DLD1 (cell line): ENCODE results near the gene UGT1A5.

Experiments used
- in situ Hi-C: cut with HindIII; loops from 2 replicates; pipeline ENCODE4 v1.10.0; 2017; ENCODE audit warnings: low sequenced_read_pairs

UGT1A5 gene

DNA sequence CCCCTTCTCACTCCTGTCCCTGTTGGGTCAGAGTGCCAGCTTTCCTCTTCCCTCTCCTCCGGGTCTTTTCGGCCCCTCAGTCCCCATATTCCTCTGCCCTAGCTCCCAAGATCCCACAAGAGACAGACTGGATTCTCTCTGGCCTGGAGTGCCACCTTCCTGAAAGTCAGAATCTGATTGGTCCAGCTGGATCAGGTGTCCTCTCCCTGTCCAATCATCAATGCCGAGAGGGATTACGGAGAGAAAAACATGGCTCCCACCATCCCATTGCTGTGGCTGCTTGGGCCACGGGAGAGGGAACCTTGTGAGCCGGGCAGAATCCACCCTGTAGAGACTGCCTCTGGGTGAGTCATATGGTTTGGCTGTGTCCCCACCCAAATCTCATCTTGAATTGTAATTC is 62.7 kb downstream of the UGT1A5 start:
- in situ Hi-C loops: no loop called here

DNA sequence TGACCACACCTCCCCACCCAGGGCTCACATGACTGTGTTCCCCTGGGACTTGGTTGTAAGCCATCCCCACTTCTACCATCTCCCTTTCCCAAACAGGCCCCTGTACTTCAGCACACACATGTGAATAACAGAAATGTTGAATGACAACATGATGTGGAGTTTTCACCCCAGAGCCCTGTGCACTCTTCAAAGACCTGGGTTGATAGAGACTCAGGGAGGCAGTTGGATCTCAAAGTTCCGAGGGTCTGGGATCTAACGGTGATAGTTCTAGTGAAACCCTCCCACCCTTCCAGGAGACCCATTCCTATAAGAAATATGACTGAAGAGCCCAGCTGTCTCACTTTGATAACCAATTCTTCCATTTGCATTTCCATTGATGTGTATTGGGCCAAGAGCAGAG is 65.3 kb downstream of the UGT1A5 start, which contains the start of gene MROH2A:
MROH2A (plus strand) TSS at position 301 of the 400 bp plus-strand sequence. CDS start 1,029 bp downstream, outside the sequence.
- in situ Hi-C loops: no loop called here

DNA sequence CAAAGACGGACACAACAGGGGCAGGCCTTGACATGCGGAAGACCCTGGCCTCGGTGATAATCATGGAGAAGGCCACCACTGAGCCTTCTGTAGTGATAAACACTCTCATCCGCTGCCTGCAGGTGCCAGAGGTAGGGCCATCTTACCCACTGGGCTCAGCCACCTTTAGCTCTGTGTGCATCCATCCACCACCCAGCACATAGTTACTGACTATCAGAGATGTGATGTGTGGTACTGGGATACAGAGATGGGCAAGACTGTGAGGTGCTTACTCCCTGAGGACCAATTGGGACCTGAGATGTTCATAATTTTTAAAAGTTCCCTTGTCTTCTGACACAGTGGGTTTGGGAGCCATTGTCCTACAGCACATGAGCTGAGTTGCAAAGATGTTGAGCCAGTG is 67.0 kb downstream of the UGT1A5 start:
- in situ Hi-C loops: no loop called here

DNA sequence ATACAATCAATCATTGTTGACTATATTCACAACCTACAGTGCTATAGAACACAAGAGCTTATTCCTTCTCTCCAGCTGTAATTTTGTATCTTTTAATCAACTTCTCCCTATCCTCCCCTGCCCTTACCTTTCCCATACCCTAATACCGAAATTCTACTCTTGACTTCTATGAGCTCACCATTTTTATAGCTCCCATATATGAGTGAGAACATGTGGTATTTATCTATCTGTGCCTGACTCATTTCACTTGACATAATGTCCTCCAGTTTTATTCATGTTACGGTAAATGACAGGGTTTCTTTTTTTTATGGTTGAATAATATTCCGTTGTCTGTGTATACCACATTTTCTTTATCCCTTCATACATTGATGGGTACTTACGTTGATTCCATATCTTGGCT is 68.1 kb downstream of the UGT1A5 start:
- in situ Hi-C loops: no loop called here

DNA sequence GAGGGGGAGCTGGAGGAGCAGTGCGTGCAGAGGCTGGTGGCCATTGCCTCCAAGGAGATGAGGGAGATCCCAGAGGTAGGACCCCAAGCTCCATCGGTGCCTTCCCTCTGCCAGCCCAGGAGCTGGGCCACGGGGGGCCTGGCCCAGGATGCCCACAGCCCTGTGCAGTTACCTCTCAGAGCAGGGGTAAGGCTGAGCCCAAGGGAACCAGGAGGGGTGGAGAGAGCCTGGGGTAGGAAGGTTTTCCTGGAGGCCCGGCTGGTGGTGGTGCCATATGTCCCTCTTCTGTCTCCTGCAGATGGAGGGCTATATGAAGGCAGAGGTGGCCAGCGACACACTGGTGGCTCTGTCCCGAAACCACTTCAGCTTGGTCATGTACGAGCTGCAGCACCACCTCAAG is 76.8 kb downstream of the UGT1A5 start:
- in situ Hi-C loops: no loop called here

DNA sequence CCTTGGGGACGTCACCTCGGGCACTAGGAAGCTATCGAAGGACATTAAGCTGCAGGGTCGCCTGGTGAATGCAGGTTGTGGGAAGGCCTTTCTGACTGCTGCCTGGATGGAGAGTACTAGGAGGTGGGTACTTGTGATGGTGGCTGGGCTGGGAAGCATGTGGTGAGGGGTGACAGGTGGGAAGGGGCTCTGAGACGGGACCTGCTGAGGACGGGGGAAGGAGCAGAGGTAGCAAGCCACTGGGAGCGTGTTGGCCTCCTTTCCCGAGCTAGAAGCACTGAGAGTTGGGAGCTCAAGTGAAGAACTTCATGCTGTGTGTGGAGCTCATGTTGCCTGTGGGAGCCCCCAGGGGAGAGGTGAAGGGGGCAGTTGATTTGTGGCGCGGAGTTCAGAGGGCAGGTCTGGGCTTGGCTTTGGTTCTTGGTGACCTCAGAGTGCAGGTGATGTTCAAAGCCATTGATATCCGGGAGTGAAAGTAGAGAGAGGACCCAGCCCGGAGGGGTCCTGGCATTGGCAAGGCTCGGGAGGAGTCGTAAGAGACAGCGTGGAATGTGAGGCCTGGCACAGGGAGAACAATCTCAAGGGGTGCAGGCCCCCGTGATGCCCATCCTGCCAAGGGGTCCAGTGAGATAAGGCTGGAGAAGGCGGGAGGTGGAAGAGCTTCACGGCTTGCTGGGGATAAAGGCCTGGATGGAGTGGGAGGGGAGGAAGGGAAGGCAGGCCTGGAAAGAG is 78.6 kb downstream of the UGT1A5 start:
- in situ Hi-C loops: no loop called here

DNA sequence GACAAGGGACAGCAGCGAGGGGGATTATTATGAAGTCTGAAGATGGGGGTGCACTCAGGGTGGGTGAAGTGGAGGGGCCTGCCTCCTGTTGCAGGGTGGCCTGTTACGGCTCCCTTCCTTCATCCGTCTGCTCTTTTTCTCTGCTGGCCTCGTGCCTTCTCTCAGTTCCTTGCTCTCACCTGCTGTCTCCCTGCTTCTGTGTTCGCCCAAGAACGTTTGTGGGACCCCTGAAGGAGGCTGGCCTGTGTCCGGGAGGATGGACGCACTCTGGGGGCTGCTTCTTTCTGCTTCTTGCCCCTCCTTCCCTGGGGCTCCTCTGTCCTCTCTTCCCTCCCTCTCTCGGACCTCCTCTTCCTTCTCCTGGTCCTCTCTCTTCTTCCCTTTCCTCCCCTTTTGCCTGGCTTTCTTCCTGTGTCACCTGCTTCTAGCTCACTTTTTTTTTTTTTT is 79.2 kb downstream of the UGT1A5 start:
- in situ Hi-C loops: no loop called here

DNA sequence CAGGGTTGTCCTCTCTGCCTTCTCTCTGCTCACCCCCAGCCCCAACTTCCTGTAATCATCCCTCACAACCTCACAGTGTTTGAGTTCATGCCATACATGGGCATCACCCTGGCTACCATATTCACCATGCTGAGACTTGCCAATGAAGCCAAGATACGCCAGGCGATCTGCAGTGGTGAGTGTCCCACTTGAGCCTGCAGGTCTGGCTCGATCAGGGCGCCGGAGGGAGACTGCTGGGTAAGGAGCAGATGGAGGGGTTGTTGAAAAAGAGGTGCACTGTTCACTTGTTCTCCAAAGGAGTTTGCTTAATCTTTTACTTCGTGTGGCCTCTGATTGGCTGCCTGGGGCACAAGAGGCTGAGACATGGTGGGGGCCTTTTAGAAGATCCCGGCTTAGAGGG is 80.0 kb downstream of the UGT1A5 start:
- in situ Hi-C loops: no loop called here

DNA sequence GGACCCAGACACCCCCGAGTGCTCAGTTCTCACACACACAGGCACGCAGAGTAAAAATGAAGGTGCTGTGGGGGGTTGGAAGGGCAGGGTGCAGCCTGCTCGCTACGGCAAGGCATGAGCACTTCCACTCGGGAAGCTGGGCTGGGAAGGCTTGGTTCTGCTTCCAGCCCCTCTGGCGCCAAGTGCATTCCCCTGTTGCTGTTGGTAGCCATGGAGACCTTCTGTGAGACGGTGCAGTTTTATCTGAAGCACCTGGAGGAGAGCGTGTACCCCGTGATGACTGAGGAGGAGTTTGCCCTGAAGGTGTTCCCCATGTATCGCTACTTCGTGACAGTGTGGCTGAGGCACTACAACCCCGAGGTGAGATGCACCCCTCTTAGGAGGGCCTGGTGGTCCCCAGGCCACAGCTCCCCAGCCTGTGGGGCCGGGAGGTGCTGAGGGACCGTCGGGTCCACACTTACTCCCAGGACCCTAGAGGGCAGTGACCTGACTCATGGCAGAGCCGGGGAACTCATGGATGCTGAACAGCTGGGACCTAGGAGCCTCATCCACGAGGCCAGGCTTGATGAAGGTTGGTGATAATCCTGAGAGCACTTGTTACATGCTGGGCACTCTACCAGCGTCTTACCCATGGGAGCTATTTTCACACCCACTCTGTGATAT is 80.9 kb downstream of the UGT1A5 start:
- in situ Hi-C loops: no loop called here

DNA sequence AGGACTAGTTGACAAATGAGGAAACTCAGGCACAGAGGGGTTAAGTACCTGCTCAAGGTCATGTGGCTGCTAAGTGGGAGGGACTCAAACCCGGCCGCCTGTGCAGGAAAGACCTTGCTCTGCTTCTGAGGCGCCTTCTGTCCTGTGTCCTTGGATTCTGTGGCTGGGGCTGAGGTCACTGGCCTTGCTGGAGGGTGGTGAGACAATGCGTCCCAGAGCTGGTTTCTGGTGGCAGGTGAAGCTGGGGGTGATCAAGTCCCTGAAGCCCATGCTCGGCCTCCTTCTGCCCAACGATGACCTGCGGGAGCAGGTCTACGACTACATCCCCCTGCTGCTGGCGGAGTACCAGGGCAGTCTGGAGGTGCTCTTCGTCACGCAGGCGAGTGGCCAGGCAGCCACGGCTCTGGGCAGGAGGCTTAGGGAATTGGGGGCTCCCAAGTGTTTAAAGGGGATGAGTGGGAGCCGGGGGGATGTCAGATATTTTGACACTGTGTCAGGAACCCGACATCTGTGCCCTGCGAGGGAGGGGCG is 81.5 kb downstream of the UGT1A5 start:
- in situ Hi-C loops: no loop called here

DNA sequence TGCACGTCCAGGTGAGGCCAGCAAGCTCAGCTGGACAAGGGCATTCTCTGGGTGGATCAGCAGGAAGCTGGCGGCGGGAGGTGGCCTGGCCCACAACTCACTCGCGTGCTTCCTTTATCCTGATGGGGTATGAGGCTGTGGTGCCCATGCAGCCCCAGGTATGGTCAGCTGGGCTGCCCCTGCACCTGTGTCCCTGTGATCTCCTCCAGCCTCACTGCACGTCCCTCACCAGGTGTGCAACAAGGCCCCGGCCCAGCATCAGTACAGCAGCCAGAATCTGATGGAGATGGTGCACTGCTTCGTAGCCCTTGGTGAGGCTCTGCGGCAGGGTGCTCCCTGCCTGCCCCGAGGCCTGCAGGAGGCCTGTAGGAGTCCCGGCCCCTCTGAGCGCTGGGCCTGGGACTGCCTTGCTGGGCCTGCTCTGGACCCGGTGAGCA is 83.0 kb downstream of the UGT1A5 start:
- in situ Hi-C loops: no loop called here

DNA sequence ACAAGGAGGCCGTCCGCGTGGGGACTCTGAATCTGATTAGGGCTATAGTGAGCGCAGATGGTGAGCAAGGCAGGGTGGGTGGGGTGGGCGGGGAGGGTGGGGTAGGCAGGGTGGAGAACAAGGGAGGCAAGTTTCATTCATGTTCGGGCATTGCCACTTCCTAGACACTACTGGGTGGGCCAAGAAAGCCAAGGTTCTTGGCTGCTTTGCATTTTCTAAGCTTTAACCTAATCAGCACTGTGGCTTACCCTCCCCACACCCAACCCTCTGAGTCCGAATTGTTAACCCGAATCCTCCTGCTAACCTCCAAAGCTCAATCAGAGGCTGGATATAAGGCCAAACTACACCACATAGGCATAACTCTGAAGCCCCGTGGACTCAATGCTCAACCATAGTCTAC is 83.5 kb downstream of the UGT1A5 start:
- in situ Hi-C loops: no loop called here

DNA sequence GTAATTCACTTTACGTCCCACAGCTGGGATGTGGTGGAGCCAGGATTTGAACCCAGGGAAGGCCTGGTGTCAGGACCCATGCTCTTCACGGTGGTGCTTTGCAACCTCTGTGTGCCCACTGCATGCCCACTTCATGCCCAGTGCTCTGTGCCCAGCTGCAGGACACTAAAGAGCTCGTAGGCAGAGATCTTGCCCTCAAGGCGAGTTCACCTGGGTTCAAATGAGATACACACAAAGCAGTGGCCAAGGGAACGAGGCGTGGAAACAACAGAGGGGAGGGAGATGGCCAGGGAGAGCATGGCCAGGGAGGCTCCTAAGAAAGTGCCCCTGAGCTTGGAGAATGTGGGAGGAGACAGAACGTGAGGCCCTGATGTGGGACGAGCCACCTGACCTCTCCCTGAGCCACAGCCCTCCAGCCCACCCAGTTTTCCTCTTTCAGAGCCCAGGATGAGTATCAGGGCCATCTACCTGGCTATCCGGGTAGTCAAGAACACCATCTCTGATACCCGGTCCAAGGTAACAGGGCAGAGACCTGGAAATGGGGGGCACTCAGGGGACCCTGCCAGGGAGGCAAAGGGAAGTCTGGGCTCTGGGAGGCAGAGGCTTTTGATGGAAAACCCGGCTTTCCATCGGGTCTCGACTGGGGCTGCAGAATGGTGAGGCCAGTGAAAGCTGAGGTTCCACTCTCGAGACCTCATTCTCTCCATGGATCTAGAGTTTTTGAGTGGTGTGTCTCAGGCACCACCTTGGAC is 85.8 kb downstream of the UGT1A5 start:
- in situ Hi-C loops: no loop called here

DNA sequence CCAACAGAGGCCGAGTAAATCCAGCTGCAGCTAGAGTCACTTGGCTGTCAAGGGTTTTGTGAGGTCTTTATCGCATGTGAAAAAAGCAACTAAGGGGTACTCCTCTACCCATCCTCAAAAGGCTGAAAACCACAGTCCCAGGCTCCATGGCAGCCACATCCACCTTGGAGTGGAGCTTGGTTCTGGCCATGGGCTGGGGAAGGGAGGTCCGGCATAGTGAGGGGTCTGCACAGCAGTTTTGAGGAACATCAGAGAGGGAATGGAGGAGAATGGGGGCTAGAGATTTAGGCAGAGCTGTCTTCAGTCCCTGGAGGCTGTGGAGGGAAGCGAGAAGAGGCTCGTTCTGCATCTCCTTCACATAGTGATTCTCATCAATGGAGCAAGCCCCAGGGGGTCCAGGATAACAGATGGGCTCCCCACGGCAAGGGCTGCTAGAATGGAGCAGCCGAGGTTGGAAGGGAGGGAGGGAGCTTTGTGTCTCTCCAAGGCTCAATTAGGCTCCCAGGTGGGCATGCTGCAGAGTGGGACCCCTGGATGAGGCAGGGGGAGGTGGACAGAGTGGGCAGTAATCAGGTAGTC is 86.5 kb downstream of the UGT1A5 start:
- in situ Hi-C loops: no loop called here

DNA sequence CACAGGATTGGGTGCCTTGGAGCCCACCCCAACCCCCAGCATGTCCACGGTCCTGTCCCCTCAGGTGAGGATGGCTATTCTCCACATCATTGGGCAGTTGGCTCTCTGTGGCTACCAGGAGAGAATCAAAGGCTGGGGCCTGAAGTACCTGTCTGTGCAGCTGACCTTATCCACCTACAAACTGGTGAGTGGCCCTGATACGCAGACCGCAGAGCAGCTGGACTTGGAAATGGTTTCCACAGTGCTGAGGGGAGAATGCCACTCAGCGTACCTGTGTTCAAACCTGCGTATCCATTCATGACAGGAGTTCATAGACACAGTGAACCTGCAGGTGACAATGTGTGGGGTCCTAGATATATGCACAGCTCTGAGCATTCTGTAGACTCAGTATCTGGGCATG is 87.0 kb downstream of the UGT1A5 start:
- in situ Hi-C loops: no loop called here

DNA sequence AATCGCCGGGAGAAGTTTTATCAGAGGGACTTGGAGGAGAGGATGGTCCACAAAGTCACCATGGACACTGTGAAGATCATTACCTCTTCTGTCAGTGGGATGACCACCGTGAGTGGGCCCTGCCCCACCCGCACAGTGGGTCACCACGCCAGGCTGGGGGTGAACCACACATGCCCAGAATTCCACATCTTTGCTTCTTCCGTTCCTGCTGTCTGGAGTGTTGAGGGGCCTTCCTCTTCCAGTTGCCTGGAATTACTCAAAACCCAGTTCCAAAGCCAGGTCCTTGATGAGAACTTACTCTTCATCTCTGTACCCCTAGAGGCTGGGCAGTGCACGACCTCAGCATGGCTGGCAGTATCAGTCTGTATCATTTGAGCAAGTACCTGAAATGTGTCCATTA is 87.5 kb downstream of the UGT1A5 start:
- in situ Hi-C loops: no loop called here

DNA sequence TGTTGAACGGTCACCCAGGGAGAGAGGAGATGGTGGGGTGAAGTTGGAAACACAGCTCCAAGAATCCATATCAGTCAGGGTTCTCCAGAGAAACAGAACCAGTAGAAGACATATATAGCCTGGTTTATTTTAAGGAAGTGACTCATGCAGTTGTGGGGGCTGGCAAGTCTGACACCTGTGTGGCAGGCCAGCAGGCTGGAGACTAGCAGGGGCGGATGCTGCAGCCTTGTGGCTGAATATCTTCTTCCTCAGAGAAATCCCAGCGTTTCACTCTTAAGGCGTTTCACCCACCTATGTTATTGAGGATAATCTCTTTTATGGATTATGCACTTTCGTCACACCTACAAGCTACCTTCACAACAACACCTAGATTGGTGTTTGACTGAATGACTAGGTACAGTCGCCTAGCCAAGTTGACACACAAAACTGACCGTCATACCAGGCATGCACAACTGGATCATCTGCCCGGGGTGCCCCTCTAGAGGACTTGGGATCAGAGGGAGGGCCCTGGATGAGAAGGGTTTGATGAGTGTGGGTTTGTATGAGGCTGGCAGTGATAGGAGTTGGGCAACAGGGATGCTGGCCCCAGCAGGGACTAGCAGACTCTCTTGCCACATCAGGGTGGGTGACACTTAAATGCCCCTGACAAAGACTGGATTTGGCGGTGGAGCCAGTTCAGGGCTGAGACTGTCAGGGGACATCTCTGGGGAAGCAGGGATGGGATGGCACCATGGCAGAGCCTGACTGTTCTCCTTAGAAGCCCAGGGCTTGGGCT is 88.8 kb downstream of the UGT1A5 start:
- in situ Hi-C loops: no loop called here

DNA sequence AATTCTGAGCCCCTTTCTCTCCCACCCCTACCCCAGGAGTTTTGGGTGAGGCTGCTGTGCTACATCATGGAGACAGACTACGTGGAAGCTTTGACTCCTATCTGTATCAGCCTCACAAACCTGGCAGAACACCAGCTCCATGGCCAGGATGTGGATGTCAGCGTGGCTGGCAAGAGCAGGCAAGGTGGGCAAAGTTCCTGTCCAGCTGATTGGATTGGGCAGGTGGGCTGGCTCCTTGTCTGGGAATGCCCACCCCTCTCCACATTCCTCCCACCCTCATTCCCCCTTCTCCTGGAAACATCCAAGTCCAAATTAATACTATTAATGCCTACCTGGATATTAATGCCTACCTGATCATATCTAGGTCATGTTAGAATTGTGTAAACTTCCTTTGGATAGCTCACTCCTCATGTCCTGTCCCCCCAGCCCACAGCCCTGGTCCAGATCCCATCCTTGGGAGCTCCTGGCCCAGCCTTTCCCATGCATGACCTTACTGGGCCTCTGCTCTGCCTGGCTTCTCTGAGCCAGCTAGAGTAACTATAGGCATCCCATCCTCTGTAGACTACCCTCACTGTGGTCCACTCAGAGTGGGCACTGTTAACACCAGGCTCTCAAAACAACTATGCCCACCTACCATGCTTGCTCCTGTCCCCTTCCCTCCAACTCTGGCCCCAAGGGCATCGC is 89.6 kb downstream of the UGT1A5 start:
- in situ Hi-C loops: no loop called here

DNA sequence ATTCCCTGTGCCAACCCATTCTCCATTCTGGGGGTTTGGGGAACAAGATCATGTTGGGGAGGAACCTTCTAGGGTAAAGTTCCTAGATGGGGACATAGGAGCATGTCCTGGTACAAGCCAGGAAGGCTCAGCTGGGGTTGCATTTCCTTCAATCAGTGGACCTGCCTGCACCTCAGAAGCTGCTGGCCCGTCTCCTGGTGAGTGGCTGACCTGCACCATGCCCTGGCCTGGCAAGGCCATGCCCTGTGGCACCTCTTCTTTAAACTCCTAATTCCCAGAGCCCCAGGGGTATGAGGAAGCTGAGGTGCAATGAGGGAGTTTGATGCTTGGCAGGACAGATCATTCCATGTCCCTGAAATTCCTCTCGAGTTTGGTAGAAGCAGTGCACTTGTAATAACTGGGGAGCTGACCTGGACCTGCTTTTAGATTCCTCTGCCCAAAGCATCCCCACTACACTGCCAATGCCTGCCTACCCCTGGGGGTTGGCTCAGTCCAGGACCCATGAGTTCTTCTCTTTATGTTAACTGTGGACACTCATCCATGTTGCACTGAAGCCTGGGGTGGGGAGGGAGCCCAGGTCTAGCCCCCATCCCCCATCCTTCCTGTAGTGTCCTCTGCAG is 90.7 kb downstream of the UGT1A5 start:
- in situ Hi-C loops: no loop called here
